ENCODE measurements around the gene BMP6. TPM values are rescaled to one million over a fixed set of nuclear protein-coding genes. Genes with fewer than 3 reads are reported as not detected.

The BMP6 gene
- total RNA-seq, result 0.39 and 2.1 TPM in 2 replicates

DNA sequence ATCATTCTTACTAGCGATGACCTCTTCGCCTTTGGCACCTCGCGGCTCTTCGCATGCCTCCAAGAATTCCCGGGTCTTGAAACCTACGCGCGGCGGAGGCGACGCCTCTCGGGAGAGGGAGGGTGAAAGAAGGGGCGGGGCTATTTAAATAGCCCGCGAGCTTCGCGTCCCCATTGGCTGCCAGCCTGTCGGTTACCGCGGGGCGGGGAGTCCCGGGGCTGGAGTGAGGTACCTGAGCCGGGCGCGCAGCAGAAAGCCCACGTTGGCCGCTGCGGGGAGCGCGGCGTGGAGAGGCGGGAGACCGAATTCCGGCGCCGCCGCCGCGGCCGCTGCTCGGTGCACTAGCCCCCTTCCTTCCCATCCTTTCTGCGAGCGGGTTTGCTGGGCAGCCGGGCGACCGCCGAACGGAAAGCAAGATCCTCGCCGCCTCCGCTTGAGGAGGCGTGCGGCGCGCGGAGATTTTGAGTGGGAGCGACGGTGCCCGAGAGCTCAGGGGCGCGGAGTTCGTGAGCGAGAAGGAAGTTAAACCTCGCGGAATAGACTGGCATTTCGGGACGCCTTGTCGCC lies at the start of gene BMP6:
Gene BMP6 (plus strand): TSS at position 251 of the 567 bp plus-strand sequence. CDS start 857 bp downstream, outside the sequence.

DNA sequence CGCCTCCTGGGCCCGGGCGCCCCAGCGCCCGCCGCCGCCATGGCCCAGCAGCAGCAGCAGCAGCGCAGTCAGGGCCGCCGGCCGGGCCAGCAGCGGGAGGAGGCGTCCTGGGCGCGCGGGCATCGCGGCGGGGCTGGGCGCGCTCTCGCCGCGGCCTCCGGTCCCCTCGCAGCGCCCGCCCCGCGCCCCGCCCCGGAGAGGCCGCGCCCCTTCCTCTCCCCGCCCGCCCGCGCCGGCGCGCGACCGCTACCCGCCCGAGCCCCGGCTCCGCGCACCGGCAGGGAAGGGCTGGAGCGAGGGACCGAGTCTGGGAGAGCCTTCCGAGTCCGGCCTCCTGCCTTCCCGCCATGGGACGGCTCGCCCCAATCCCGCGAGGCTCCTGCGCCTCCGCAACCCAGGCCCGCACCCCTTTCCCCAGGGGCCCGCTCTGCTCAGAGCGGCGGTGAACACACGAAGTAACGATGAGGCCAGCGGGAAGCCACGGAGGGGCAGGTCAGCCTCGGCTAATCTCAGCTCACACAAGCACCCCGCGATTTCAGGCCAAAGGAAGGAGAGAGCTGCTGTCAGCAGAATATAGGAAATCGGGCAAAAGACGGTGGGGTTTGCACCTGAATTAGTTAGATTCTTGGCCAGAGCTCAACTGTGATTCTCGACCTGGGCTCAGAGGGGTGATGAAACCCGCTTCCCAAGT lies 184.9 kb downstream of the BMP6 start, which contains the start of gene TXNDC5:
Gene TXNDC5 (minus strand): TSS at position 135 of the 691 bp plus-strand sequence. CDS start 12 bp downstream, at position 123.

Other genes starting within 250 kb of the BMP6 start
- gene DSP, start 184.4 kb upstream of the BMP6 start, total RNA-seq, result 135 and 304 TPM in 2 replicates
- gene SNRNP48, start 135.9 kb upstream of the BMP6 start, total RNA-seq, result 9.4 and 10.1 TPM in 2 replicates
- 212 and 306 TPM in 2 replicates for gene TXNDC5, start 184.7 kb downstream of the BMP6 start, total RNA-seq

All from placental epithelial cell (primary cell).